Measurements from ENCODE around the gene SMIM12.

SMIM12 gene

GRCh38 chr1:34866762-34867109 lies 7.2 kb upstream of the SMIM12 start:
- TF ChIP-seq POLR2AphosphoS5 (IDR thresholded peaks at IDR 0.05; ENCODE audit: low read depth, low read length), result no peak
- TF ChIP-seq POLR2A (IDR thresholded peaks at IDR 0.05; ENCODE audit: low read depth, low read length), result no peak
- no peak for TF ChIP-seq TAF1 (IDR thresholded peaks at IDR 0.05; ENCODE audit: low read depth, low read length)
- no peak for TF ChIP-seq POU2F2 (IDR thresholded peaks at IDR 0.05; ENCODE audit: low read depth, low read length)
- no peak for TF ChIP-seq PAX5 (IDR thresholded peaks at IDR 0.05; ENCODE audit: insufficient read depth, low read length, severe bottlenecking)
- TF ChIP-seq SPI1 (IDR thresholded peaks at IDR 0.05; ENCODE audit: low read depth, low read length), result no peak
- no peak for DNase-seq (ENCODE audit: insufficient read length, low spot score)
- FAIRE-seq, result no peak

- FAIRE-seq, result peak; percentile 90
Observed at GRCh38 chr1:34865981-34866761, 6.6 kb upstream of the SMIM12 start.

GRCh38 chr1:34865573-34865972 lies 6.0 kb upstream of the SMIM12 start:
- DNase-seq (ENCODE audit: insufficient read length, low spot score) (peak; percentile 27), FAIRE-seq (no peak)
- TF ChIP-seq POLR2A (IDR thresholded peaks at IDR 0.05; ENCODE audit: low read depth, low read length) (no peak), POLR2AphosphoS5 (IDR thresholded peaks at IDR 0.05; ENCODE audit: low read depth, low read length) (no peak), POU2F2 (IDR thresholded peaks at IDR 0.05; ENCODE audit: low read depth, low read length) (no peak), PAX5 (IDR thresholded peaks at IDR 0.05; ENCODE audit: insufficient read depth, low read length, severe bottlenecking) (no peak), TAF1 (IDR thresholded peaks at IDR 0.05; ENCODE audit: low read depth, low read length) (no peak), SPI1 (IDR thresholded peaks at IDR 0.05; ENCODE audit: low read depth, low read length) (no peak)

More at GRCh38 chr1:34865981-34866761, 6.6 kb upstream of the SMIM12 start:
- DNase-seq (ENCODE audit: insufficient read length, low spot score), result peak; percentile 91
- TF ChIP-seq POLR2AphosphoS5 (IDR thresholded peaks at IDR 0.05; ENCODE audit: low read depth, low read length) (peak; percentile 25; the same call in 1 of the 2 replicates), TAF1 (IDR thresholded peaks at IDR 0.05; ENCODE audit: low read depth, low read length) (peak; percentile 25; the same call in 1 of the 2 replicates), SPI1 (IDR thresholded peaks at IDR 0.05; ENCODE audit: low read depth, low read length) (no peak), POLR2A (IDR thresholded peaks at IDR 0.05; ENCODE audit: low read depth, low read length) (0 out of 2 replicates have a peak, but pooled peaks have one; percentile 19), POU2F2 (IDR thresholded peaks at IDR 0.05; ENCODE audit: low read depth, low read length) (no peak; the same call in 1 of the 2 replicates)

- no peak for DNase-seq (ENCODE audit: insufficient read length, low spot score)
- TF ChIP-seq POLR2A (IDR thresholded peaks at IDR 0.05; ENCODE audit: low read depth, low read length) (no peak), TAF1 (IDR thresholded peaks at IDR 0.05; ENCODE audit: low read depth, low read length) (no peak), SPI1 (IDR thresholded peaks at IDR 0.05; ENCODE audit: low read depth, low read length) (no peak), POU2F2 (IDR thresholded peaks at IDR 0.05; ENCODE audit: low read depth, low read length) (no peak), POLR2AphosphoS5 (IDR thresholded peaks at IDR 0.05; ENCODE audit: low read depth, low read length) (no peak)
- no peak for FAIRE-seq
Observed at GRCh38 chr1:34864759-34865158, 5.2 kb upstream of the SMIM12 start.

- FAIRE-seq (no peak), DNase-seq (ENCODE audit: insufficient read length, low spot score) (no peak)
- TF ChIP-seq SPI1 (IDR thresholded peaks at IDR 0.05; ENCODE audit: low read depth, low read length), result no peak
- no peak for TF ChIP-seq PAX5 (IDR thresholded peaks at IDR 0.05; ENCODE audit: insufficient read depth, low read length, severe bottlenecking)
- no peak for TF ChIP-seq POLR2AphosphoS5 (IDR thresholded peaks at IDR 0.05; ENCODE audit: low read depth, low read length)
- TF ChIP-seq POLR2A (IDR thresholded peaks at IDR 0.05; ENCODE audit: low read depth, low read length), result no peak
- no peak for TF ChIP-seq POU2F2 (IDR thresholded peaks at IDR 0.05; ENCODE audit: low read depth, low read length)
- no peak for TF ChIP-seq TAF1 (IDR thresholded peaks at IDR 0.05; ENCODE audit: low read depth, low read length)
Observed at GRCh38 chr1:34863501-34863900, 4.0 kb upstream of the SMIM12 start.

- TF ChIP-seq POLR2A (IDR thresholded peaks at IDR 0.05; ENCODE audit: low read depth, low read length) (no peak), POU2F2 (IDR thresholded peaks at IDR 0.05; ENCODE audit: low read depth, low read length) (no peak), TAF1 (IDR thresholded peaks at IDR 0.05; ENCODE audit: low read depth, low read length) (no peak), PAX5 (IDR thresholded peaks at IDR 0.05; ENCODE audit: insufficient read depth, low read length, severe bottlenecking) (no peak), POLR2AphosphoS5 (IDR thresholded peaks at IDR 0.05; ENCODE audit: low read depth, low read length) (no peak)
- DNase-seq (ENCODE audit: insufficient read length, low spot score) (peak; percentile 32), FAIRE-seq (no peak)
Observed at GRCh38 chr1:34858901-34859445, 576 bp downstream of the SMIM12 start.

- no peak for DNase-seq (ENCODE audit: insufficient read length, low spot score)
- TF ChIP-seq POU2F2 (IDR thresholded peaks at IDR 0.05; ENCODE audit: low read depth, low read length) (no peak), PAX5 (IDR thresholded peaks at IDR 0.05; ENCODE audit: insufficient read depth, low read length, severe bottlenecking) (no peak), POLR2AphosphoS5 (IDR thresholded peaks at IDR 0.05; ENCODE audit: low read depth, low read length) (no peak), SPI1 (IDR thresholded peaks at IDR 0.05; ENCODE audit: low read depth, low read length) (no peak), TAF1 (IDR thresholded peaks at IDR 0.05; ENCODE audit: low read depth, low read length) (no peak), POLR2A (IDR thresholded peaks at IDR 0.05; ENCODE audit: low read depth, low read length) (no peak)
- FAIRE-seq, result no peak
Observed at GRCh38 chr1:34856697-34857096, 2.9 kb downstream of the SMIM12 start.

GRCh38 chr1:34852677-34853217 lies 6.8 kb downstream of the SMIM12 start:
- peak; percentile 80 for DNase-seq (ENCODE audit: insufficient read length, low spot score)
- FAIRE-seq, result peak; percentile 99
- TF ChIP-seq TAF1 (IDR thresholded peaks at IDR 0.05; ENCODE audit: low read depth, low read length) (no peak), SPI1 (IDR thresholded peaks at IDR 0.05; ENCODE audit: low read depth, low read length) (peak; percentile 45), POU2F2 (IDR thresholded peaks at IDR 0.05; ENCODE audit: low read depth, low read length) (peak; percentile 22; the same call in 1 of the 2 replicates), POLR2AphosphoS5 (IDR thresholded peaks at IDR 0.05; ENCODE audit: low read depth, low read length) (peak; percentile 26; the same call in 1 of the 2 replicates), POLR2A (IDR thresholded peaks at IDR 0.05; ENCODE audit: low read depth, low read length) (no peak)

GRCh38 chr1:34851431-34852105 lies 8.0 kb downstream of the SMIM12 start:
- DNase-seq (ENCODE audit: insufficient read length, low spot score), result no peak
- FAIRE-seq, result no peak

More at GRCh38 chr1:34851431-34852105, 8.0 kb downstream of the SMIM12 start:
- no peak for TF ChIP-seq POLR2AphosphoS5 (IDR thresholded peaks at IDR 0.05; ENCODE audit: low read depth, low read length)
- no peak for TF ChIP-seq POU2F2 (IDR thresholded peaks at IDR 0.05; ENCODE audit: low read depth, low read length)
- TF ChIP-seq SPI1 (IDR thresholded peaks at IDR 0.05; ENCODE audit: low read depth, low read length), result no peak
- no peak for TF ChIP-seq PAX5 (IDR thresholded peaks at IDR 0.05; ENCODE audit: insufficient read depth, low read length, severe bottlenecking)
- TF ChIP-seq TAF1 (IDR thresholded peaks at IDR 0.05; ENCODE audit: low read depth, low read length), result no peak
- TF ChIP-seq POLR2A (IDR thresholded peaks at IDR 0.05; ENCODE audit: low read depth, low read length), result no peak

Data from GM12891 (cell line).